ENCODE data around the gene ZMIZ1.

Gene ZMIZ1

GRCh38 chr10:79253704-79254103 lies 184.9 kb downstream of the ZMIZ1 start:
- TF ChIP-seq CTCF (IDR thresholded peaks at IDR 0.05): no peak
- no peak for TF ChIP-seq ZFX (IDR thresholded peaks at IDR 0.05; ENCODE audit: borderline replicate concordance)
- no peak overlapping the region for H3K27ac ChIP-seq

GRCh38 chr10:79254333-79255006 lies 185.7 kb downstream of the ZMIZ1 start:
- H3K27ac ChIP-seq: no peak overlapping the region
- no peak for TF ChIP-seq CTCF (IDR thresholded peaks at IDR 0.05)
- TF ChIP-seq ZFX (IDR thresholded peaks at IDR 0.05; ENCODE audit: borderline replicate concordance): no peak

GRCh38 chr10:79255007-79255507 lies 186.3 kb downstream of the ZMIZ1 start:
- TF ChIP-seq CTCF (IDR thresholded peaks at IDR 0.05) (no peak), ZFX (IDR thresholded peaks at IDR 0.05; ENCODE audit: borderline replicate concordance) (no peak)
- H3K27ac ChIP-seq: no peak overlapping the region

GRCh38 chr10:79256264-79256806 lies 187.6 kb downstream of the ZMIZ1 start:
- no peak overlapping the region for H3K27ac ChIP-seq
- TF ChIP-seq ZFX (IDR thresholded peaks at IDR 0.05; ENCODE audit: borderline replicate concordance) (no peak), CTCF (IDR thresholded peaks at IDR 0.05) (no peak)

GRCh38 chr10:79258894-79259293 lies 190.1 kb downstream of the ZMIZ1 start:
- TF ChIP-seq CTCF (IDR thresholded peaks at IDR 0.05) (no peak), ZFX (IDR thresholded peaks at IDR 0.05; ENCODE audit: borderline replicate concordance) (no peak)
- no peak overlapping the region for H3K27ac ChIP-seq

GRCh38 chr10:79259834-79260233 lies 191.1 kb downstream of the ZMIZ1 start:
- TF ChIP-seq CTCF (IDR thresholded peaks at IDR 0.05) (no peak), ZFX (IDR thresholded peaks at IDR 0.05; ENCODE audit: borderline replicate concordance) (no peak)
- no peak overlapping the region for H3K27ac ChIP-seq
